ENCODE data around the gene MPPE1. TPM values are rescaled to one million over a fixed set of nuclear protein-coding genes. Genes with fewer than 3 reads are reported as not detected.

The MPPE1 gene
- total RNA-seq, 1 donor from 2014 or later, result 35.7 TPM

DNA sequence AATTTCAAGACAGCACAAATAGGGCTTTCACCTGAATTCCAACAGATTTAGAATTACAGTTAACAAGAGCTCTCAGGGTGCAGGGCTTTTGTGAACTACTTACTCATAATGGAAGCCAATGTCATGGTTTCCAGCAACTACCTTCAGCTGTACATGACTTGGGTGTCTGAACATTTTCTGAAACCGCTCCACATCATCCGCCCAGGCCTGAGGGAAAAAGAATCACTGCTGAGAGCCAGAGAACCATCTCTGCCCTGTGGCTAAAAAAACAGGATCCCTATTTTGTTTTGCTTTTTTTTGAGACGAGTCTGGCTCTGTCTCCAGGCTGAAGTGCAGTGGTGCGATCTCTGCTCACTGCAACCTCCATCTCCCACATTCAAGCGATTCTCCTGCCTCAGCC is 18.8 kb downstream of the MPPE1 start:
- ATAC-seq (ENCODE audit: poor library complexity) (no peak), DNase-seq (no peak)
- intact Hi-C loops (cut with DNase I), result no loop called here

GRCh38 chr18:11888726-11889125 is 19.4 kb downstream of the MPPE1 start:
- intact Hi-C loops (cut with DNase I), result no loop called here
- no peak for ATAC-seq (ENCODE audit: poor library complexity)
- no peak for DNase-seq

DNA sequence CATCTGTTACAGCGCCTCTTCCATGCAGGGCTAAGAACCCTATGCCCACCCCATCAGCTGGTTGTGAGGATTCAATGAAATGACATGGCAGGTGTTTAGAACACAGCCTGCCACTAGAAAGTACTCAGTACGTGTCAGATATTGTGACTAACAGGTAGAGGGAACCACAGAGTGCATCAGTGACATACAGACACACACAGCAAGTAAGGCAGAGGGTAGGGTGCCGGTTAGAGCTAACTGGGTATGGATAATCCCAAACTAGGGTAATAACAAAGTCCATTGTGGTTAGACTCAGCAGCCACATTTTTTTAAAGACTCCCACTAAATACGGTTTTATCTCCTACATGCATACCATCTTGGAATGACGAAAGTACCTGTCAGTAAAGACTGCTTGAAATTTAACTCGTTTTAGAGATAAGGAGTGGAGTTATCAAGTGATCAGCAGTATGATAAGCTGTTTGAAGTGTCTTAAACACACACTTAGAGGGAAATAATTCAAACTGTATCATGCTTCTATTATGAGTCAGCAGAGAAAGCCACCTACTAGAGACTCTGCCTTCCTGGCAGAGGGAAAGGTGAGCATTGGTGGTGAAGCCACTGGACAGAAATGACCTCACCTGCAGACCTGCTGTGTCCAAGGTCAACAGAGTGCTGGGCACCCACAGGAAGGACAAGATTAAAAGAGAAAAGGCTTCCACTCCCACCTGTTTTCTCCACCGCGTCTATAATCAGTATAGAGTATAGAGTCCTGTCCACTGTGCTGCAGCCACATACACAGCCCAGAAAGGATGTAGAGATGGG is 20.6 kb downstream of the MPPE1 start:
- ATAC-seq (ENCODE audit: poor library complexity) (no peak), DNase-seq (no peak)
- intact Hi-C loops (cut with DNase I), result no loop called here

DNA sequence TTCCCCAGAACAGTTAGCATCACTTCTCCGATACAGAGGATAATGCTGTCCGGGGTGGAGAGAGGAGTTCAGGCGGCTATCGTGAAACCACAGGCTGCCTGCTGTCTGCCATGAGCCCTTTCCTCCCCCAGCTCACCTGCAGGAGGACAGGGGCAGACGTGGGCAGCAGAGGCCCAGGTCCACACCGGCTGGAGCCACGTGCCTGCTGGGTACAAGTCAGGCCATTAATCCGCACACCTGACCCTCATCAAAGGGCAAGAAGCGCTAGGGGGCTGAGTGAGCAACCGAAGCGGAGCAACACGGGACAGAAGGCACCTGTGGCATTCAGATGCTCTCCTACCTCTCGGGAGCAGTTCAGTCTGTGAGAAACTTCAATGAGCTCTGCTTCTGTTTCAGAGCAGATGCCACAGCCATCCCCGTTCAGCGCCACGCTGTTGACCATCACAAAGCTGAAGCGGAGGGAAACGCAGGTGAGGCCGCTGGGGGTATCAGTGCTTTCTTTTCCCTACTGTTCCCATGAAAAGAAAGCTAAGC is 21.5 kb downstream of the MPPE1 start:
- no peak for DNase-seq
- intact Hi-C loops (cut with DNase I), result no loop called here
- ATAC-seq (ENCODE audit: poor library complexity), result no peak

DNA sequence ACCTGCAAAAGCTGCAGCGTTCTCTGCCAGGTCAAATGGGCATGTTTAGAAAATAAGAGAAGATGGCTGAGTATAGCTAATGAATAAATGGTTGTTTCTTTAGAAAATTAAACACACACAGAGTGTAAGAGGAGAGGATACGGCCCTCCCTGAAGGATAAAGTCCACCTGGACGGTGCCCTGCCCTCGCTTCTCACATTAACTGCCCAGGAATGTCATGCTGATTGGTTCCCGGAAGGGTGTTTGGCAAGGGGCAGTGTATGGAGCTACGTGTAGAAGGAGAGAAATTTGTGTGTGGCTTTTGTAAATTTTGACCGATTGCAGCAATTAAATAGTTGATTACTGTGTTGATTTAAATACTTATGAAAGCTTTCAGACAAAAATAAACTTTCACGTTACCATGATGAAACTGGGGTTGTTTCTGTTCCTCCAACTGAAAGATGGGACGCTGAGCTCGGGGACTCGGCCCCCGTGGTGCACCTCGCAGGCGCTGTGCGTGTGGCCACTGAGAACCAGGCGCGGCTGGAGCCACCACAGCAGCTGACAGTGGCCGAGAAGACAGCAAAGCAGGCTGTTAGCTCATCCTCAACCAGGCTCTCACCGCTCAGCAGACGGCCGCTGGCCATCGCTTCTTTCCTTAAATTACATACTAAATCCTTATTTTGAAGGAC is 22.7 kb downstream of the MPPE1 start:
- no peak for DNase-seq
- no peak for ATAC-seq (ENCODE audit: poor library complexity)
- intact Hi-C loops (cut with DNase I), result no loop called here

DNA sequence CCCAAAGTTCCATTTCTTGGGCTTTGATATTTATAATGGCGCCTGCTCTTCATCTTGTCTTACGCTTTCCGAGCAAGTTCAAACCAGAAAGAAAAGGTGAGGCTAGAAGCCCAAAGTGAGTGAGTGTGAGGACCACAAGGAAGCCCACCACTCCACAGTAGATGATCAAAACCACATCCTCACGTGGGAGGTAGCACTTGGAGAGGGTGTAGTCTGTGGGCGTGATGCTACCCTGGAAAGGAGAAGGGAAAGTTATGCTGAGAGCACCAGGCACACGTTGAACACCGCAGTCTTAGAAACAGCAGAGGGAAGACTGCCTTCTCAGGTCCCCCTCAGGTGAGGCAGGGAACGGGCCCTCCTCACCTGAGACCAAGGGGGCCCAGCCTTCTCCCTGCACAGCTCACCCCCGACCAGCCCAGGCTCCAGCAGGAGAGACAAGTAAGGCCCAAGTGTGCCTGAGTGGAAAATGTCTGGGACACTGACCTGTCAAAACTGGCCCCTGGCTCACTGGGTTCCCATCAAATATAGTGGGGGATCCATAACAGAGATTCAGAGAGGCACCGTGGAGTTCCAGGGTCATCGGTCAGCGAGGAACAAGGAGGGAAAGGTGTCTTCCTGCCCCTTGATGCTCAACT is 23.6 kb downstream of the MPPE1 start:
- ATAC-seq (ENCODE audit: poor library complexity), result no peak

DNA sequence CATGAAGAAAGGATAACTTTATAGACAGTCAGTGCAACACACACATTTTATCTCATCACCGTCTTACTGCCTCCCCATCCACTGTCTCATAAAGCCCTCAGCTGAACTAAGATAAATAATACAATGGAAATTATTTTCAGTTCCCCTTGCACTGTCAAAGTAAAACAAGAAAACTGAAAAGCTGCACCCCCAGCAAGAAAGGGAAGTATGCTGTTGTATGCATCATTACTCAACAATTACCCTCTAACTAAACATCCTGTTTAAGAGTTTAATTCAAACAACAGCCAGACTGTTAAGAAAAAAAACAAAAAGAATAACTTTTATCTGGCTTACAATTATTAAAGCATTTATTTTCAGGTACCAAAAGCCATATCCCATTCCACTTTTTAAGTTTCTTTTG is 25.0 kb downstream of the MPPE1 start:
- ATAC-seq (ENCODE audit: poor library complexity) (no peak), DNase-seq (no peak)
- intact Hi-C loops (cut with DNase I), result no loop called here

More for the DNA sequence above, 23.6 kb downstream of the MPPE1 start:
- intact Hi-C loops (cut with DNase I), result no loop called here
- no peak for DNase-seq

GRCh38 chr18:11882636-11883035 is 25.5 kb downstream of the MPPE1 start:
- intact Hi-C loops (cut with DNase I), result no loop called here
- ATAC-seq (ENCODE audit: poor library complexity) (no peak), DNase-seq (no peak)

DNA sequence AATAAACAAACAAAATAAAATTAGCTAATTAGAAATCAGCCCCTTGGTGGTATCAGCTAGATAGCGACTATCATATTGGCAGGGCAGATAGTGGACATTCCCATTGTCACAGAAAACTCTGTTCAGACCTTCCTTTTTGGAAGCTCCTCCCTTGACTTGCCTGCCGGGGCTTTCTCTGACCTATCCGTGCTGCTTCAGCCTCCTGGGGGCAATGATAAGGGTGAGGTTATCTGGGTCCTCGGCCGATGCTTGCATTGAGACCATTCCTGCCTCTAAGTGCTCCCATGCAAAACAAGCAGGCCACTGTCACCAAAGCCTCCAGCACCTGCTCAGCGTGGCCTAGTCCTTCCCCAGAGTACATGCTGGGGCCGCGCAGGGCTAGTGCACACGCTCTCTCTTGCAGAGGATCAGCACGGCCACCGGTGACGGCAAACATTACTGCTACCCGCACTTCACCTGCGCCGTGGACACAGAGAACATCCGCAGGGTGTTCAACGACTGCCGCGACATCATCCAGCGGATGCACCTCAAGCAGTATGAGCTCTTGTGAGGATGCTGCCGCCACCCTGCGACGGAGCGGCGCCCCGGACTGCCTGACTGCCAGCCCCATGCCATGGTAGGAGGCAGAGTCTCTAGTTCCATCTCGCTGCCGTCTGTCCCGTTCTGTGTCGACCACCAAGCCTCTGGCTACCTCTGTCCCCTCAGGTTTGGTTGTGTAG is 27.4 kb downstream of the MPPE1 start:
- ATAC-seq (ENCODE audit: poor library complexity) (no peak), DNase-seq (no peak)
- intact Hi-C loops (cut with DNase I), result no loop called here

GRCh38 chr18:11877497-11878135 is 30.5 kb downstream of the MPPE1 start:
- intact Hi-C loops (cut with DNase I), result no loop called here
- ATAC-seq (ENCODE audit: poor library complexity), result no peak
- no peak for DNase-seq

DNA sequence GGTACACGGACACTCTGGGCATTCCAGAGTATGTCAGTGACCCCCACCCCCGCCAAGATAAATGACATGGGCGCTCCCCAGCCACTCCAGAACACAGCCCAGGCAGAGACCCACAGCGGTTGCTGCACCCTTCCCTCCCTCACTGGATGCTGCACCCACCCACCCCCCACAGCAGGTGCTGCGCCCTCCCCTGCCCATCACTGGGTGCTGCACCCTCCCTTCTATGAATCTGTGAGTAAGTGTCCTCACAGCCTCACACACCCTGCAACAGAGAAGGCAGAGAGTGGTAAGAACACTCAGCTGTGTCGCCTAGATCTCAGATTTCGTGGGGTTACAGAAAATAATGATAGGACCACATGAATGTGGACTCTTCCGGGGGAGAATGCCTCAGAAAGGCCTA is 33.4 kb downstream of the MPPE1 start:
- ATAC-seq (ENCODE audit: poor library complexity) (no peak), DNase-seq (no peak)
- intact Hi-C loops (cut with DNase I), result no loop called here

DNA sequence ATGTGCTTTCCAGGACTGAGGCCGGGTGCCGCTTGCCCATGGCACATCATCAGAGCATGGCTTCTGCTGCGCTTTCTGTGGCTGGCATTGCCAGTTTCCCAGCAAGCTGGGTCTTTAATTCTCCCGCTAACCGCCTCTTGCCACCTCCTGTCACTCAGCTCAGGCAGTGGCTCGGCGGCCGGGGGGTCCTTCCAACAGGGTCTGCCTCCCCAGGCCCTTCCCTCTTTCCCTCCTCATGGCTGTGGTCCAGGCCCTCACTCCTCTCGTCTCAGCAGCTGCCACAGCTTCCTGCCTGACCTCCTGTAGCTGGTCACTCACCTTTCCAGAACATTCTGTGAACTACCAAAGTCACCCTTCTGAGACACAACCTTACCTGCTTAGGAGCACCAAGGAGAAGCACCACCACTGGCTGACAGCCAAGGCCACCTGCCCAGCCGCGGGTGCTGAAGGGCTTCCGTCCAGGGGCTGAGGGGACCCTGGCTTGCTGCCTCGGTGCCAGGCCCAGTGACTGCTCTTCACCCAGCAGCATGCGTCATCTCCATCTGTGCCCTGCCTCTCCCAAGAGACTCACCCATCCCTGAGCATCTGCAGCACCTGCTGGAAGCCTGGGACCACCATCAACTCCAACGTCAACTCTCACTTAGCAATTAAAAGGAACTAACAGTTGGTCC is 34.3 kb downstream of the MPPE1 start:
- DNase-seq (no peak), ATAC-seq (ENCODE audit: poor library complexity) (no peak)
- intact Hi-C loops (cut with DNase I), result no loop called here

- ATAC-seq (ENCODE audit: poor library complexity) (peak; percentile 96), DNase-seq (no peak)
- intact Hi-C loops (cut with DNase I), result no loop called here
These were observed 35.5 kb downstream of the MPPE1 start for GRCh38 chr18:11872479-11873136.

GRCh38 chr18:11871501-11871900 is 36.6 kb downstream of the MPPE1 start:
- no peak for DNase-seq
- no peak for ATAC-seq (ENCODE audit: poor library complexity)
- intact Hi-C loops (cut with DNase I), result loop anchor here (2.0 kb wide), 1 partner anchor 139 kb away; no protein-coding TSS in a partner anchor

- DNase-seq (no peak), ATAC-seq (ENCODE audit: poor library complexity) (no peak)
- intact Hi-C loops (cut with DNase I), result no loop called here
These were observed 39.9 kb downstream of the MPPE1 start for GRCh38 chr18:11868230-11868629.

GRCh38 chr18:11866764-11867163 is 41.4 kb downstream of the MPPE1 start:
- no peak for DNase-seq
- intact Hi-C loops (cut with DNase I), result no loop called here
- ATAC-seq (ENCODE audit: poor library complexity), result no peak

GRCh38 chr18:11866329-11866728 is 41.8 kb downstream of the MPPE1 start:
- intact Hi-C loops (cut with DNase I), result no loop called here
- no peak for ATAC-seq (ENCODE audit: poor library complexity)

DNA sequence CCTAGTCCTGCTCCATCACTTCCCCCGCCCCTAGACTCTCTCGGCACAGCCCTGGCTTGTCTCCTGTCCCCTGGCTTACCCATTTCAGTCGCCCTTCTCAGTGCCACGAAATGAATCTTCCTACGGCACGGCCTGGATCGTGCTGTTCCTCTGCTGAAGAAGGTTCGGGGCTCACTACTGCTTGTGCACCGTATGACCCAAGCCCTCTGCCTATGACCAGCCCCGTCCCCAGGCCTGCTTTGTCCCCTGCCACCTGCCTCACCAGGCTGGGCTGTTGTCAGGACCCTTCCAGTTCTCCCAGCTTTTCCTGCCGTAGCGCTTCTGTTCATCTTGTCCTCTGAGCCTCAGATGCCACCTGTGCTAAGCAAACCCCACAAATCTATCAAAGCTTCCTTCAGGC is 43.0 kb downstream of the MPPE1 start:
- DNase-seq, result no peak
- intact Hi-C loops (cut with DNase I), result no loop called here
- no peak for ATAC-seq (ENCODE audit: poor library complexity)

More at GRCh38 chr18:11866329-11866728, 41.8 kb downstream of the MPPE1 start:
- DNase-seq, result no peak

Data from Right ventricle myocardium superior (tissue), 1 donor.